Right lobe of liver (tissue), 6 donors: ENCODE measurements around the gene TRMT11. TPM values are rescaled to one million over a fixed set of nuclear protein-coding genes. Genes with fewer than 3 reads are reported as not detected.

Experiments used
- ATAC-seq, 4 donors: fragments of 200-7000 bp; cut with Tn5 transposase; one replicate each; pipeline ENCODE4 v1.9.1; 2020; ENCODE audit warnings: mild to moderate bottlenecking in 4 of 4, moderate library complexity in 4 of 4
- DNase-seq, 3 donors: peaks; one replicate each; pipeline ENCODE4 v3.0.0-alpha.2; 2020
- H3K27ac ChIP-seq, 3 donors: fragments of 200-600 bp; one replicate each; pipeline ENCODE4 v1.8.0; 2022
- H3K27me3 ChIP-seq, 2 donors: fragments of 200-600 bp; one replicate each; pipeline ENCODE4 v1.8.0; 2022
- H3K36me3 ChIP-seq, 4 donors: fragments of 200-600 bp; sonication (generic) in 1 of 4; one replicate each; pipeline versions ENCODE4 v1.5.1 to v1.8.0; 2017 to 2022; ENCODE audit warnings: control low read depth in 1 of 4
- H3K4me1 ChIP-seq, 4 donors: fragments of 200-600 bp; sonication (generic) in 1 of 4; one replicate each; pipeline versions ENCODE4 v1.5.1 to v1.8.0; 2017 to 2022; ENCODE audit warnings: control low read depth in 1 of 4
- H3K4me3 ChIP-seq, 3 donors: fragments of 200-600 bp; one replicate each; pipeline ENCODE4 v1.8.0; 2022
- H3K9me3 ChIP-seq, 4 donors: fragments of 200-600 bp; sonication (generic) in 1 of 4; one replicate each; pipeline versions ENCODE4 v1.5.1 to v1.8.0; 2017 to 2022; ENCODE audit warnings: control low read depth in 1 of 4
- POLR2A ChIP-seq: fragments of 450-650 bp; IDR thresholded peaks from one replicate; pipeline ENCODE4 v1.6.1; 2017; ENCODE audit warnings: antibody characterized with exemption, mild to moderate bottlenecking
- WGBS: methylation state at CpG from one replicate; pipeline ENCODE4 v1.1.6; 2018; ENCODE audit warnings: low coverage, low lambda C conversion rate; ENCODE audit not compliant: insufficient coverage; ENCODE audit errors: missing lambda C conversion rate; 5-methylcytosine and 5-hydroxymethylcytosine counted together
- intact Hi-C, 2 donors: fragments of 100-400 bp; cut with DNase I; formaldehyde crosslinking; loops; one replicate each; pipeline versions ENCODE4 v1.11.2 to v1.14.1; 2022
- total RNA-seq, 6 experiments: library from RNA; depleted of rRNA in 2 of 6; stranded (reverse); fragments of >200 nt in 2 of 6; fragmentation: NEBNext Ultra II Directional in 3 of 6; extraction: Animal tissue kit (Norgen Biotek cat#: 25700) in 3 of 6; gene quantifications; one replicate each; pipeline versions ENCODE4 v1.1.0 to v1.2.4, GENCODE V29; 2016 to 2023
- TF ChIP-seq, protein P1 (sequence below), 4 donors: fragments of 200-600 bp in 3 of 4; fragments of 450-650 bp in 1 of 4; IDR thresholded peaks; one replicate each; pipeline versions ENCODE4 v1.5.1 to v1.8.0; 2016 to 2022; ENCODE audit warnings: antibody characterized with exemption in 4 of 4, mild to moderate bottlenecking in 2 of 4
- donor health status: DM: no; HTN: yes; CAD: no.
- donor health status: DM: no; HTN: no; CAD: no.
- donor health status: DM: no; HTN: no; CAD: no.
- donor health status: DM: no; HTN: yes; CAD: no.
- donor health status: DM: no; HTN: yes; CAD: no.

The TRMT11 gene
- total RNA-seq, 6 experiments from 2014 or later, result 12.6 to 36.0 (median 25.3) TPM

DNA sequence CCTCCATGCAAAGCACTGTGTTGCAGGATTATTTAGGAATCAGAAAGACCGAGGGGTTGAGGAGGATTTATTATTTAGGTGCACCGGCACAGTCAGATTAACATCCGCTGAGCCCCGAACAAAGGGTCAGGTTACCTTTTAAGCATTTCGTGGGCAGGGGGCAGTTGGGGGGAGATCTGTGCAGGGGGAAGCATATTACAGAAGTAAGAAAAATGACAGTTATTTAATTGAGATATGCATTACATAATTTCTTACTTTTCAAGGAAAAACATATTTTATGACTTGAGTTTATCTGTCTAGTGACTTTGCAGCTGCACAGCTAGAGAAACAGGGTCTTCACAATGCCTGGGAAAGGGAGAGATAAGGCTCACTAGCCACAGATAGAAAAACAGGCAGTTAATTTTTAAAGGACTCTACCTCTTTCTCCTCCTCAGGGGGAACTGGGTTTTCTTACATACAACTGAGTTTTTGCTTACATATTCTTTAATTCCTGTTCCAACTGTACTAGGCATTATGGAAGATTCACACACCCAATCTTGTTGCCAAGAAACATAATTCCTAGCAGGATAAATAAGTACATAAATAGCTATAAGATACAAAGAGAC, 31.5 kb upstream of the TRMT11 start:
- no peak overlapping the region for H3K4me3 ChIP-seq
- DNase-seq (no peak), ATAC-seq (no peak)
- WGBS, result 36% methylated on average over 5 of the region's 5 CpGs
- no peaks in the 10 kb centered on the region for H3K36me3 ChIP-seq
- intact Hi-C loops, result loop anchor here in 1 of 2 donors (10.0 kb wide), 1 partner anchor 50 kb away; no protein-coding TSS in a partner anchor
- TF ChIP-seq, protein P1, sequence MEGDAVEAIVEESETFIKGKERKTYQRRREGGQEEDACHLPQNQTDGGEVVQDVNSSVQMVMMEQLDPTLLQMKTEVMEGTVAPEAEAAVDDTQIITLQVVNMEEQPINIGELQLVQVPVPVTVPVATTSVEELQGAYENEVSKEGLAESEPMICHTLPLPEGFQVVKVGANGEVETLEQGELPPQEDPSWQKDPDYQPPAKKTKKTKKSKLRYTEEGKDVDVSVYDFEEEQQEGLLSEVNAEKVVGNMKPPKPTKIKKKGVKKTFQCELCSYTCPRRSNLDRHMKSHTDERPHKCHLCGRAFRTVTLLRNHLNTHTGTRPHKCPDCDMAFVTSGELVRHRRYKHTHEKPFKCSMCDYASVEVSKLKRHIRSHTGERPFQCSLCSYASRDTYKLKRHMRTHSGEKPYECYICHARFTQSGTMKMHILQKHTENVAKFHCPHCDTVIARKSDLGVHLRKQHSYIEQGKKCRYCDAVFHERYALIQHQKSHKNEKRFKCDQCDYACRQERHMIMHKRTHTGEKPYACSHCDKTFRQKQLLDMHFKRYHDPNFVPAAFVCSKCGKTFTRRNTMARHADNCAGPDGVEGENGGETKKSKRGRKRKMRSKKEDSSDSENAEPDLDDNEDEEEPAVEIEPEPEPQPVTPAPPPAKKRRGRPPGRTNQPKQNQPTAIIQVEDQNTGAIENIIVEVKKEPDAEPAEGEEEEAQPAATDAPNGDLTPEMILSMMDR (IDR thresholded peaks at IDR 0.05), result no peak
- no peak for TF ChIP-seq POLR2A
- H3K27me3 ChIP-seq, result no peaks in the 10 kb centered on the region
- H3K9me3 ChIP-seq, result no peaks in the 10 kb centered on the region
- H3K27ac ChIP-seq, result no peak overlapping the region
- peaks cover 0 to 25% (median 6%) of the 10 kb centered on the region in 4 donors for H3K4me1 ChIP-seq

DNA sequence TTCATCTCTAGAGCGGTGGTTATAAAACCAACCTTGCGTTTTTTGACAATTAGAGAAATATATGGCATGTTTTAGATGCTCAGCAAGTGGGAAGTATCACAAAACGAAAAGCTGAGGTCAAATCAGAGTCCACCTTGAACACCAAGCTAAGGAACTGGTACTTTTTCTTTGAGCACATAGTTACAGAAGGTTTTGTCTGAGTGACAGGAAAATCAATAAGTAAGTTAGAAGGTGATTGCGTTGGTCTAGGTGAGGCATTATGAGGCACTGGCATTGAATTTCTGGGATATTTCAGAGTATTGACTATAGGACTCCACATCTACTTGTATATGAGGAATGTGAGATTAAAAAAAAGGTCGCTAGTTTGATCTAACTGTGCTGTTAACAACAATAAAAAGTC, 30.4 kb upstream of the TRMT11 start:
- peak overlapping the region; percentile 96 to 99 (median 98) for H3K27ac ChIP-seq

DNA sequence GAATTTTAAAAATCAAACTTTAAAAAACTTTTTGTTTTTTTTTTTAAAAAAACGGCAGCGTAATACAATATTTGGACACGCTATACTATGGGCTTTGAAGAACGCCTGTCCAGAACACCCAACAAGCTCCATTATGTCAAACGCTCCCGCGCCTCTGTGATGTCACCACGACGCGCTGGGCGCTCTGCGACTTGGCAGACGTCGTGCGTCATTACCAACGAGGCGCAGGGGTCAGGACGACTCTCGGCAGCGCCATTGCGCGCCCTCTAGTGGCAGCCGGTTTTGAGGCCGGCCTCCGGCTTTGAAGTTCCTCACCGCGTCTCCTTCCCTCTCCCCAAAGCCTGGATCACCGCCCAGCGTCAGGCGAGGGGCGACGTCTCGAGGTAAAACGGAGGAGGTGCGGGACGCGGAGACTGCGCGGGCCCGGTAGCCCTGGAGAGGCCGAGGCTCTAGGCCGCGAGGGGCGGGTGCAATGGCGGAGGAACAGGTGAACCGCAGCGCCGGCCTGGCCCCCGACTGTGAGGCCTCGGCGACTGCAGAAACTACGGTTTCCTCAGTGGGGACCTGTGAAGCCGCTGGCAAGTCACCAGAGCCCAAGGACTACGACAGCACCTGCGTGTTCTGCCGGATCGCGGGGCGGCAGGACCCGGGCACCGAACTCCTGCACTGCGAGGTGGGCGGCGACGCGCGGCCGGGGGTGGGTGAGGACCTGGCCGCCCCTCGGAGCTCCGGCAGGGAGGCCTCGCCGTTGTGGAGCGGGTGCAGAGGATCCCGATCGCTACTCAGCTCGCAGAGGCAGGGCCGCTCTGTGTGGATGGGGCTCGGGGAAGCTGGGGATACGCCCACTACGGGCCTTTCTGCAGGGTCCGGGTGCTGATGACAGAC, 29.6 kb upstream of the TRMT11 start, which contains the start of gene HINT3:
Gene HINT3, plus strand, starts transcription at position 265 of the 885 bp plus-strand sequence. Its CDS starts 208 bp downstream, at position 473.
- H3K4me1 ChIP-seq, result peaks cover 0 to 32% (median 9%) of the 10 kb centered on the region in 4 donors
- H3K27me3 ChIP-seq, result no peaks in the 10 kb centered on the region
- ATAC-seq (peak; percentile 84 to 92 (median 90)), DNase-seq (peak; percentile 98 to 99 (median 98))
- TF ChIP-seq, protein P1 (IDR thresholded peaks at IDR 0.05), result peak; percentile 97 to 100 (median 98)
- peak; percentile 48 for TF ChIP-seq POLR2A
- no peaks in the 10 kb centered on the region for H3K9me3 ChIP-seq
- peak within 1 kb of the TSS; percentile 67 to 95 (median 92) for H3K4me3 ChIP-seq
- H3K36me3 ChIP-seq, result no peaks in the 10 kb centered on the region
- intact Hi-C loops, result loop anchor here in 1 of 2 donors (10.0 kb wide), 1 partner anchor 52 kb away; no protein-coding TSS in a partner anchor
- peak within 1 kb of the TSS; percentile 96 to 99 (median 98) for H3K27ac ChIP-seq
- 0% methylated on average over 10 of the region's 82 CpGs for WGBS

More for the DNA sequence above, 30.4 kb upstream of the TRMT11 start:
- H3K4me3 ChIP-seq, result peak overlapping the region; percentile 67 to 95 (median 92)
- no peaks in the 10 kb centered on the region for H3K9me3 ChIP-seq
- no peaks in the 10 kb centered on the region for H3K27me3 ChIP-seq
- 31% methylated on average over 5 of the region's 5 CpGs for WGBS
- no peak for DNase-seq
- H3K4me1 ChIP-seq, result peaks cover 0 to 31% (median 8%) of the 10 kb centered on the region in 4 donors
- no peaks in the 10 kb centered on the region for H3K36me3 ChIP-seq
- no peak for ATAC-seq
- TF ChIP-seq POLR2A, result no peak
- TF ChIP-seq, protein P1 (IDR thresholded peaks at IDR 0.05), result no peak
- intact Hi-C loops, result loop anchor here in 1 of 2 donors (10.0 kb wide), 1 partner anchor 51 kb away; no protein-coding TSS in a partner anchor

DNA sequence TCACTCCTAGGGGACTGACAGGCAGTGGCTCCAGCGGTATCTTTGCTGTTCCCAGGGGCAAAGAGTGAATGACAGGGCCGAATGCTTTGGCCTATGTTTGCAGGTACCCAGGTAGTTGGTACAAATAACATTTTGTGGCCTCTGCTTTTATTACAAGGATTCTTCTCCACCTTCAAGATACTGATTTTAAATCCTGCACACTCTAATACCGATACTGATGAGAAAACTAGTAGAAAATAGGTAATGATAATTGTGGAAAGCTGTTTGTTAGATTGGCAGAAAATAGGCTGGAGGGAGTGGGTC, 29.0 kb upstream of the TRMT11 start:
- H3K27ac ChIP-seq, result peak overlapping the region; percentile 96 to 99 (median 98)
- ATAC-seq, result no peak
- H3K9me3 ChIP-seq, result no peaks in the 10 kb centered on the region
- intact Hi-C loops, result loop anchor here in 1 of 2 donors (10.0 kb wide), 1 partner anchor 53 kb away; no protein-coding TSS in a partner anchor
- no peaks in the 10 kb centered on the region for H3K27me3 ChIP-seq
- H3K4me3 ChIP-seq, result peak overlapping the region; percentile 67 to 95 (median 92)
- TF ChIP-seq, protein P1 (IDR thresholded peaks at IDR 0.05), result no peak
- TF ChIP-seq POLR2A, result no peak
- WGBS, result 0% methylated on average over 3 of the region's 3 CpGs
- no peak for DNase-seq
- H3K36me3 ChIP-seq, result no peaks in the 10 kb centered on the region
- H3K4me1 ChIP-seq, result peaks cover 0 to 33% (median 9%) of the 10 kb centered on the region in 4 donors
